ENCODE measurements around the gene GSTM2.

The GSTM2 gene

DNA sequence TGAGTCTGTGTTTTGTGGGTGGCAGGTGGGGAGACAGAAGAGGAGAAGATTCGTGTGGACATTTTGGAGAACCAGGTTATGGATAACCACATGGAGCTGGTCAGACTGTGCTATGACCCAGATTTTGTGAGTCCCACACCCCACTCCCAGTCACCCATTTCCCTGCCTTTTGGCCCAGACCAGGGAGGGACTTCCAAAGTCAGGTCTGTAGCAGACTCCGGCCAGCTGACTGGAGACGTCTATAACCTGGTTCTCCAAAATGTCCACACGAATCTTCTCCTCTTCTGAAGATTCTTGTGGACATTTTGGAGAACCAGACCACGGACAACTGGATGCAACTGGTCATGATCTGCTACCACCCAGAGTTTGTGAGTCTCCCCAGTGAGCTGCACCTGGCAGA is 45.8 kb downstream of the GSTM2 start:
- H3F3A ChIP-seq (ENCODE audit: control insufficient read depth, insufficient read depth) = no peaks in the 10 kb centered on the region
- H3K9me2 ChIP-seq (replicated peaks; ENCODE audit: control insufficient read depth, low read length) = no peaks in the 10 kb centered on the region
- no peaks in the 10 kb centered on the region for H3K9me3 ChIP-seq (ENCODE audit: control insufficient read depth, insufficient read depth, low read length)
- H3K27ac ChIP-seq (ENCODE audit: low read depth, low read length) = no peak overlapping the region
- 0 out of 2 replicates have a peak, but pooled peaks cover 3% of the 10 kb centered on the region for H3K27me3 ChIP-seq (ENCODE audit: control insufficient read depth, low read length)
- TF ChIP-seq, protein P1, sequence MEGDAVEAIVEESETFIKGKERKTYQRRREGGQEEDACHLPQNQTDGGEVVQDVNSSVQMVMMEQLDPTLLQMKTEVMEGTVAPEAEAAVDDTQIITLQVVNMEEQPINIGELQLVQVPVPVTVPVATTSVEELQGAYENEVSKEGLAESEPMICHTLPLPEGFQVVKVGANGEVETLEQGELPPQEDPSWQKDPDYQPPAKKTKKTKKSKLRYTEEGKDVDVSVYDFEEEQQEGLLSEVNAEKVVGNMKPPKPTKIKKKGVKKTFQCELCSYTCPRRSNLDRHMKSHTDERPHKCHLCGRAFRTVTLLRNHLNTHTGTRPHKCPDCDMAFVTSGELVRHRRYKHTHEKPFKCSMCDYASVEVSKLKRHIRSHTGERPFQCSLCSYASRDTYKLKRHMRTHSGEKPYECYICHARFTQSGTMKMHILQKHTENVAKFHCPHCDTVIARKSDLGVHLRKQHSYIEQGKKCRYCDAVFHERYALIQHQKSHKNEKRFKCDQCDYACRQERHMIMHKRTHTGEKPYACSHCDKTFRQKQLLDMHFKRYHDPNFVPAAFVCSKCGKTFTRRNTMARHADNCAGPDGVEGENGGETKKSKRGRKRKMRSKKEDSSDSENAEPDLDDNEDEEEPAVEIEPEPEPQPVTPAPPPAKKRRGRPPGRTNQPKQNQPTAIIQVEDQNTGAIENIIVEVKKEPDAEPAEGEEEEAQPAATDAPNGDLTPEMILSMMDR (IDR thresholded peaks at IDR 0.05; ENCODE audit: low read depth, low read length, poor library complexity, severe bottlenecking) = no peak
- no peak for TF ChIP-seq EZH2phosphoT487 (IDR thresholded peaks at IDR 0.05; ENCODE audit: borderline replicate concordance, low read length)
- H3K4me1 ChIP-seq (ENCODE audit: control insufficient read depth, low read length) = no peaks in the 10 kb centered on the region
- no peak overlapping the region for H3K4me3 ChIP-seq (ENCODE audit: low read length)
- no peaks in the 10 kb centered on the region for H3K36me3 ChIP-seq (ENCODE audit: control insufficient read depth, low read length)
- no peaks in the 10 kb centered on the region for H3K79me2 ChIP-seq (ENCODE audit: control insufficient read depth, low read length)
- no peaks in the 10 kb centered on the region for H4K20me1 ChIP-seq (ENCODE audit: control insufficient read depth, insufficient read depth, low read depth, low read length)
- H3K4me2 ChIP-seq (ENCODE audit: low read length) = no peak overlapping the region

DNA sequence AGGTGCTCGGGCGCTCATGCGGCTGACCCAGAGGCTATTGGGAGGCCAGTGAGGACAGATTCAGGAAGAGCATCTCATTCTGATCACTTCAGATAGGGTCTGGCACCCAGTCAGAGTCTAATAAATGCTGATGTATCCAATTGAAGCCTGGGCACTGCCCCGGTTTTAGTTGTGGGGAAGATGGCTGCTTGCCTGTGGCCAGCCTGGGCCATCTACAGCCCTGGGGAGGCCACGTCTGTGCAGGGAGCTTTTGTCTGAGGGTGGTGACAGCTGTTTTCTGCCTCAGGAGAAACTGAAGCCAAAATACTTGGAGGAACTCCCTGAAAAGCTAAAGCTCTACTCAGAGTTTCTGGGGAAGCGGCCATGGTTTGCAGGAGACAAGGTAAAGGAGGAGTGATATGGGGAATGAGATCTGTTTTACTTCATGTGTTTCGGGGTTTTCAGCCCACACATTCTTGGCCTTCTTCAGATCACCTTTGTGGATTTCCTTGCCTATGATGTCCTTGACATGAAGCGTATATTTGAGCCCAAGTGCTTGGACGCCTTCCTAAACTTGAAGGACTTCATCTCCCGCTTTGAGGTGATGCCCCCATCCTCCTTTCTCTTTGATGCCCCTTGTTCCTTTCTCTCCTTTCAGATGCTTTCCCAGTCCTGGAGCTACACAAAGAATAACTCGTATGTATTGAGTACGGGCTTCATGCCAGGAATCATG is 47.0 kb downstream of the GSTM2 start:
- H4K20me1 ChIP-seq (ENCODE audit: control insufficient read depth, insufficient read depth, low read depth, low read length) = no peaks in the 10 kb centered on the region
- H3K27me3 ChIP-seq (ENCODE audit: control insufficient read depth, low read length) = 0 out of 2 replicates have a peak, but pooled peaks cover 3% of the 10 kb centered on the region
- H3K9me2 ChIP-seq (replicated peaks; ENCODE audit: control insufficient read depth, low read length) = no peaks in the 10 kb centered on the region
- H3K4me2 ChIP-seq (ENCODE audit: low read length) = no peak overlapping the region
- H3K4me3 ChIP-seq (ENCODE audit: low read length) = no peak overlapping the region
- H3K27ac ChIP-seq (ENCODE audit: low read depth, low read length) = no peak overlapping the region
- no peak for TF ChIP-seq EZH2phosphoT487 (IDR thresholded peaks at IDR 0.05; ENCODE audit: borderline replicate concordance, low read length)
- TF ChIP-seq, protein P1 (IDR thresholded peaks at IDR 0.05; ENCODE audit: low read depth, low read length, poor library complexity, severe bottlenecking) = no peak
- H3K79me2 ChIP-seq (ENCODE audit: control insufficient read depth, low read length) = no peaks in the 10 kb centered on the region
- H3K36me3 ChIP-seq (ENCODE audit: control insufficient read depth, low read length) = no peaks in the 10 kb centered on the region
- no peaks in the 10 kb centered on the region for H3F3A ChIP-seq (ENCODE audit: control insufficient read depth, insufficient read depth)
- no peaks in the 10 kb centered on the region for H3K9me3 ChIP-seq (ENCODE audit: control insufficient read depth, insufficient read depth, low read length)
- H3K4me1 ChIP-seq (ENCODE audit: control insufficient read depth, low read length) = no peaks in the 10 kb centered on the region

DNA sequence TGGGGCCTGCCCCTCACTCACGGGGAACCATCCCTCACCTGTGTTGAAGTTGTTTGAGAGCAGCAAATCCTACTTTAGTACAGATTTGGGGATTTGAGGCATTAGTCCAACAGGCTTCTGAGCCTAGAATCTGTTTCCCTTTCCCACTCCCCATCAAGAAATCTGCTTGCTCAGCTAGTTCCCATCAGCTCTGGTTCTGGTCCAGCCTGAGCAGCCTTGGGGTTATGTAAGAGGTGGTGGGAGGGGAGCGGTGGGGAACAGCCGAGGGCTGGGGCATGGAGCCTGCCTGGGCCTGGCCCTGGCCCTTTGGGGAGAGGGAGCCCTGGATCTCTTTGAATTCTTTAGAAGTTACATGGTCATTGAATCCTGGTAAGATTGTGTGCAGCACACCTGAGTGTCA is 48.3 kb downstream of the GSTM2 start:
- Histone ChIP-seq H3K27ac (ENCODE audit: low read depth, low read length) (no peak overlapping the region), H3K79me2 (ENCODE audit: control insufficient read depth, low read length) (no peaks in the 10 kb centered on the region), H3K4me3 (ENCODE audit: low read length) (no peak overlapping the region), H3K4me2 (ENCODE audit: low read length) (no peak overlapping the region), H3K36me3 (ENCODE audit: control insufficient read depth, low read length) (no peaks in the 10 kb centered on the region), H3K4me1 (ENCODE audit: control insufficient read depth, low read length) (no peaks in the 10 kb centered on the region), H3K9me3 (ENCODE audit: control insufficient read depth, insufficient read depth, low read length) (no peaks in the 10 kb centered on the region), H3K9me2 (replicated peaks; ENCODE audit: control insufficient read depth, low read length) (no peaks in the 10 kb centered on the region), H3K27me3 (ENCODE audit: control insufficient read depth, low read length) (peaks cover 6% of the 10 kb centered on the region; the same call in 1 of the 2 replicates), H3F3A (ENCODE audit: control insufficient read depth, insufficient read depth) (no peaks in the 10 kb centered on the region), H4K20me1 (ENCODE audit: control insufficient read depth, insufficient read depth, low read depth, low read length) (no peaks in the 10 kb centered on the region)
- TF ChIP-seq, protein P1 (IDR thresholded peaks at IDR 0.05; ENCODE audit: low read depth, low read length, poor library complexity, severe bottlenecking) = no peak
- no peak for TF ChIP-seq EZH2phosphoT487 (IDR thresholded peaks at IDR 0.05; ENCODE audit: borderline replicate concordance, low read length)

All from DOHH2 (cell line).